Right lobe of liver (tissue), 4 donors: ENCODE measurements around the gene MIA3.

Source experiments
- POLR2A ChIP-seq: fragments of 450-650 bp; IDR thresholded peaks from one replicate; pipeline ENCODE4 v1.6.1; 2017; ENCODE audit warnings: antibody characterized with exemption, mild to moderate bottlenecking
- TF ChIP-seq, protein P1 (sequence below), 4 donors: fragments of 200-600 bp in 3 of 4; fragments of 450-650 bp in 1 of 4; IDR thresholded peaks; one replicate each; pipeline versions ENCODE4 v1.5.1 to v1.8.0; 2016 to 2022; ENCODE audit warnings: antibody characterized with exemption in 4 of 4, mild to moderate bottlenecking in 2 of 4
- donor health status: DM: no; HTN: no; CAD: no.
- donor health status: DM: no; HTN: no; CAD: no.
- donor health status: DM: no; HTN: yes; CAD: no.

DNA sequence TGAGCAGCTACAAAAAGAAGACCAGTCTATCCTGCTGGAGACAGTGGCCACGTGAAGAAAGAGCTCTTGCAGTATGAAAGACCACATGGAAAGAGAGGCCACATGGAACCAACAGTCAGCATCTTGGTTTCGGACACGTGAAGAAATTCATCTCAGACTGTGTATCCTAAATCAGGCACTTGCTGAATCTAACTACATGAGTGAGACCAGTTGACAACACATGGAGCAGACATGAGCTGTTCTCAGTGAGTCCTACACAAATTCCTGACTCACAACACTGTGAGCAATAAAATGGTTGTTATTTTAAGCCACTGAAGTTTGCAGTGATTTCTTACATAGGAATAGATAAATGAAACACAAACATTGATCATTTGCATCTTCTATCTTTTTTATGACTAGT is 25.7 kb upstream of the MIA3 start:
- TF ChIP-seq POLR2A = no peak
- TF ChIP-seq, protein P1, sequence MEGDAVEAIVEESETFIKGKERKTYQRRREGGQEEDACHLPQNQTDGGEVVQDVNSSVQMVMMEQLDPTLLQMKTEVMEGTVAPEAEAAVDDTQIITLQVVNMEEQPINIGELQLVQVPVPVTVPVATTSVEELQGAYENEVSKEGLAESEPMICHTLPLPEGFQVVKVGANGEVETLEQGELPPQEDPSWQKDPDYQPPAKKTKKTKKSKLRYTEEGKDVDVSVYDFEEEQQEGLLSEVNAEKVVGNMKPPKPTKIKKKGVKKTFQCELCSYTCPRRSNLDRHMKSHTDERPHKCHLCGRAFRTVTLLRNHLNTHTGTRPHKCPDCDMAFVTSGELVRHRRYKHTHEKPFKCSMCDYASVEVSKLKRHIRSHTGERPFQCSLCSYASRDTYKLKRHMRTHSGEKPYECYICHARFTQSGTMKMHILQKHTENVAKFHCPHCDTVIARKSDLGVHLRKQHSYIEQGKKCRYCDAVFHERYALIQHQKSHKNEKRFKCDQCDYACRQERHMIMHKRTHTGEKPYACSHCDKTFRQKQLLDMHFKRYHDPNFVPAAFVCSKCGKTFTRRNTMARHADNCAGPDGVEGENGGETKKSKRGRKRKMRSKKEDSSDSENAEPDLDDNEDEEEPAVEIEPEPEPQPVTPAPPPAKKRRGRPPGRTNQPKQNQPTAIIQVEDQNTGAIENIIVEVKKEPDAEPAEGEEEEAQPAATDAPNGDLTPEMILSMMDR (IDR thresholded peaks at IDR 0.05) = no peak
